IPS-18c (cell line): Measurements from ENCODE around the gene PHF14.

ENCODE experiments used
- H3K4me3 ChIP-seq: 2 replicates; pipeline ENCODE4 v1.7.0; 2013; ENCODE audit warnings: low read depth, mild to moderate bottlenecking, low read length, moderate library complexity; ENCODE audit not compliant: insufficient read depth
- H3K9me3 ChIP-seq: one replicate; pipeline ENCODE4 v1.6.1; 2013; ENCODE audit warnings: mild to moderate bottlenecking, low read length, moderate library complexity; ENCODE audit not compliant: control insufficient read depth, insufficient read depth

Gene PHF14

GRCh38 chr7:11062110-11062509 is 88.4 kb downstream of the PHF14 start:
- Histone ChIP-seq H3K9me3 (no peaks in the 10 kb centered on the region), H3K4me3 (no peak overlapping the region)

GRCh38 chr7:11069591-11069990 is 95.9 kb downstream of the PHF14 start:
- H3K9me3 ChIP-seq: peaks cover 4% of the 10 kb centered on the region
- no peak overlapping the region for H3K4me3 ChIP-seq

DNA sequence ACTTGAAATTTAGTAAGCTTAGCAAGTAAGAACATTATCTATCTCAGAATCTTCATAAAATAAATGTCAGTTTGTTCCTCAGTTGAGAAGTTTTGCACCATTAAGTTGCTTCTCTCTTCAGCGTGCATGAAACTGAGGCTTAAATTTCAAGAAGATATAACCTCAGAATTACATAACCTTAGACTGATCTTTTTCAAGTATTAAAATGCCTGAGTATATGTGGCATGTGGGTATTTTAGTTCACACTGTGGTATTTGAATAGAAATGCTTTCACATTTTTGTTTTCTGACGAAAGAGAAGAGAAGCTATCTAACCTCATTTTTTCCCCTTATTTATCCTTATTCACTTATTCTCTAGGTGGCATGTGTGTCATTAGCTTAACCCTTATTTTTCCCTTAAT is 104.1 kb downstream of the PHF14 start:
- Histone ChIP-seq H3K9me3 (peaks cover 4% of the 10 kb centered on the region), H3K4me3 (no peak overlapping the region)

DNA sequence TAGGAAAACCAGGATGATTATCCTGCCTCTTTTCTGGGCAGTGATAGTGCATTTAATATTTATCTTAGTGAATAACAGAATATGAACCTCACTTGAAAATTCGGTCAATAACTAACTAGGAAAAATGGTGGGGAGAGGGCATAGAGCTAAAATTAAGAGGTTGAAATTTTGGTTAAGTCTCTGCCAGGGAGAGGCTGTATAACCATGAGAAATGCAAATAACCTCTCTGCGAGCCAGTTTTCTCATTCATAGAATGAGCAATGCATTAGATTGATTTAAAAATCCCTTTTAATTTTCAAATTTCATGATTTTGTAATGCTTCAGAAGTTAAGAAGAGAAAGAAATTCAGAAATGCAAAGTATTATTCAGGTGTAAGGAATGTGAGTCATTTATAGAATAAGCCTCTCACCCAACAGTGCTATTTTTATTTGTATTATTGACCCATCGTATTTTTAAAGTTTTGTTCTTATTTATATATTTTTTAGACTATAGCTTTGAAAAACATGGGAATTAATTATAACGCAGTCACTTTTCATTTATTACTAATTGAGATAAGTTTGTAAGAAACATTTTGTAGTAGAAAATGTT is 104.7 kb downstream of the PHF14 start:
- no peak overlapping the region for H3K4me3 ChIP-seq
- H3K9me3 ChIP-seq: peaks cover 4% of the 10 kb centered on the region

DNA sequence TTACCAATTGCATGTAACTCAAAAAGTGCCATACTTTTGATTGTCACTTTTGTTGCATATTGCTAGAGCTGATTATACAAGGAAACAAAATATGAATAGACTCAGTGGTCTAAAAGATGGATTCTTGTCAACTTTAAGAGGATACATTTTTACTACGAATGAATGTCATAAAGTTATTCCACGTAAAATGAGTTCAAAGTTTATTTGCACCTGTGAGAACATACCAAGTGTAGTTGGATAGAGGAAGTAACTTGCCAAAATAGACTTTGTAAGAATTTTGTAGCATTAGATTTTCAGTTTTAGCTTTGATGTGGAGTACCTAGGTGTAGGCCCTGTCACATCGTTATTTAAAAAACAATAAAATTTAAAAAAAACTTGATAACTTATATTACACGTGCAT is 106.2 kb downstream of the PHF14 start:
- H3K9me3 ChIP-seq: no peaks in the 10 kb centered on the region

GRCh38 chr7:11082121-11082520 is 108.4 kb downstream of the PHF14 start:
- H3K9me3 ChIP-seq: no peaks in the 10 kb centered on the region

More for the DNA sequence above, 106.2 kb downstream of the PHF14 start:
- H3K4me3 ChIP-seq: no peak overlapping the region

GRCh38 chr7:11082552-11083213 is 109.0 kb downstream of the PHF14 start:
- Histone ChIP-seq H3K4me3 (no peak overlapping the region), H3K9me3 (no peaks in the 10 kb centered on the region)

More at GRCh38 chr7:11082121-11082520, 108.4 kb downstream of the PHF14 start:
- H3K4me3 ChIP-seq: no peak overlapping the region

- no peaks in the 10 kb centered on the region for H3K9me3 ChIP-seq
- H3K4me3 ChIP-seq: no peak overlapping the region
Observed at GRCh38 chr7:11083214-11083568, 109.5 kb downstream of the PHF14 start.

- Histone ChIP-seq H3K9me3 (no peaks in the 10 kb centered on the region), H3K4me3 (no peak overlapping the region)
Observed at GRCh38 chr7:11104578-11104977, 130.9 kb downstream of the PHF14 start.

DNA sequence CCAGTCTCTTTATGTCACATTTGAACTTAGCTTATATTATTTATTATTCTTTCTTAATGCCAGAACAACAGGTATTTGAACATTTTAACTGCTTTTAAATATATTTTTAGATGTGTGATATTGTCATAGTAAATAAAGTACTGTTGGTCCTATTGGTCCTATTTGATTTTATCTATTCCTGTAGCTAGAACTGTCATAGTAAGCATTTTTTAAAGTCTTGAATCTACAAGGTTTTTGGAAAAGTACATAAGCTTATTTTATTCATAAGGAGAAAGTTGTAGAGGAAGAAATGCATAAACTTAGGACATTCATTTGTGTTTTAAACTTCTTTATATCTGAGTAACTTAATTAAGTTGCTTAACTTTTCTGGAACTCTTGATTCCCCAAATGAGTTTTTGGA is 136.0 kb downstream of the PHF14 start:
- no peak overlapping the region for H3K4me3 ChIP-seq
- H3K9me3 ChIP-seq: no peaks in the 10 kb centered on the region

GRCh38 chr7:11120068-11120664 is 146.5 kb downstream of the PHF14 start:
- Histone ChIP-seq H3K9me3 (no peaks in the 10 kb centered on the region), H3K4me3 (no peak overlapping the region)

- Histone ChIP-seq H3K9me3 (no peaks in the 10 kb centered on the region), H3K4me3 (no peak overlapping the region)
Observed at GRCh38 chr7:11120675-11121220, 147.1 kb downstream of the PHF14 start.

GRCh38 chr7:11124856-11125559 is 151.3 kb downstream of the PHF14 start:
- H3K9me3 ChIP-seq: no peaks in the 10 kb centered on the region
- H3K4me3 ChIP-seq: no peak overlapping the region

DNA sequence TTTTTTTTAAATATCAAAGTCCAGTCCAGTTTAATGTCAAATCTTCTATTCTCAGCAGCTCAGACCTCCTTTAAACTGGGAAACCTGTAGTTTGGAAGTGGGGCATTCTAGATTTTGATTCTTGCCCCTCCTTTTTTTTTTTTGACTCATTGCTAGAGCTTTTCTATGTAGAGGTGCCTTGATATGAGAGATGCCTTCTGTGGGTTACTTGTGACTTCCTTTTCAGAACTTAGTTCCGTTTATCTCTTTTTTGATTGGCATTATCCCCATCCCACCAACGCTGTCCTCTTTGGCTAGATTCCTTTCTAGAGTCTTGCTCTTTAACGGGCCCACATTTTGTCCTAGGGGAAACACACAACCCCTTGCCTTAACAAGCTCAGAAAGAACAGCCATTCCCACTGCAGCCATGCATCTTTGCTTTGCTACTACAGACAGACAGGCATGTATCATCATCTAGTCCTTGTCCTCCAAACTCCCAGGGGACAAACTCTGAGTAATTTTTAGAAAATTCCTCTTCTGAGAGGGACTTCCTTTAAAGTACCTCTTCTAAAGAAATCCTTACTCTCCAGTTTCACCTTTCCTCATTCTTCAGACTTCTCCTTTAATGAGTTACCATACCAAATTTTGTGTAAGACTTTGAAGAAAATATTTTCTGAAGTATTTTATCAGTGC is 153.6 kb downstream of the PHF14 start:
- Histone ChIP-seq H3K4me3 (no peak overlapping the region), H3K9me3 (no peaks in the 10 kb centered on the region)

GRCh38 chr7:11127988-11128387 is 154.3 kb downstream of the PHF14 start:
- Histone ChIP-seq H3K4me3 (no peak overlapping the region), H3K9me3 (no peaks in the 10 kb centered on the region)

DNA sequence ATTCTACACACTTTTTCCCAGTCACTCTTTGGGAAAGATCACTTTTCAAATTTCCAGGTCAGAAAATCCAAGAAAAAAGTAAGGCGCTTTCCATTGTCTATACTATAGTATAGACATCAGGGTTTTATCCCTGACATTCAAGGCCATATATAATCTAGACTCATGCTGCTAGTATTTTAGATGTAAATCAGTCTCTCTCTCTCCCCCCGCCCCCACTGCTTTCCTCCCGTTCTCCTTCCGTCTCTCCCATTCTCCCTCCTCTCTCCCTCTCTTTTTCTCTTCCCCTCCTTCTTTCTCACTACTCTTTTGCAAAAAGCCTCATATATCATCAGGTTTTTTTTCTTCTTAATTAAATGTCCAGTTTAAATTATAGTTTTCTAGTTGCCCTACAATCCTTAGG is 154.8 kb downstream of the PHF14 start:
- no peak overlapping the region for H3K4me3 ChIP-seq
- H3K9me3 ChIP-seq: no peaks in the 10 kb centered on the region

- Histone ChIP-seq H3K4me3 (no peak overlapping the region), H3K9me3 (no peaks in the 10 kb centered on the region)
Observed at GRCh38 chr7:11130012-11130411, 156.3 kb downstream of the PHF14 start.
